GM21360 (cell line): Measurements from ENCODE around the gene GRIK4.

Experiments
- ATAC-seq: cut with Tn5 transposase; IDR thresholded peaks from one replicate; pipeline ENCODE4 v1.9.1; 2021; ENCODE audit warnings: mild to moderate bottlenecking, moderate library complexity; ENCODE audit not compliant: unreplicated experiment

Gene GRIK4

GRCh38 chr11:120823159-120823558 is 311.6 kb downstream of the GRIK4 start:
- no peak for ATAC-seq

- no peak for ATAC-seq
Measured at GRCh38 chr11:120824242-120824641, 312.7 kb downstream of the GRIK4 start.

GRCh38 chr11:120827198-120827597 is 315.6 kb downstream of the GRIK4 start:
- no peak for ATAC-seq

GRCh38 chr11:120827820-120828219 is 316.3 kb downstream of the GRIK4 start:
- ATAC-seq, result no peak

DNA sequence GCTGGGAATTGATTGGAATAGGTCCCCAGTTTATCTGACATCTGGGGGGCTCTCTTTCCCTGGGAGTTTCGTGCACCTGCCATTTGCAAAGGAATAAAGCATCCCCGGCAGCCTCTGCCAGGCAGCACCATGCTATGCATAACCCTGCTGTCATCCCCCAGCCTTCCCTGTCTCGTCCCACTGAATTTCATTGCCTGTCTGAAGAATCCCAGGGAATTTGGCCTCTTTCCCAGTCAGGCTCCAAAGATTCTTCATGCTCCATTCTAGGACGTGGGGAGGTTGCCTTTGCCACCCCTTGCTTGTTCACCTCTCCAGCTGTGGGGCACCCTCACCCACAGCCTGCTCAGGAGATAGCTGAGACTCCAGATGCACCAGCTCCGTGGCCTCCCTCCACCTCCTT is 317.3 kb downstream of the GRIK4 start:
- no peak for ATAC-seq

GRCh38 chr11:120830085-120830620 is 318.6 kb downstream of the GRIK4 start:
- no peak for ATAC-seq

DNA sequence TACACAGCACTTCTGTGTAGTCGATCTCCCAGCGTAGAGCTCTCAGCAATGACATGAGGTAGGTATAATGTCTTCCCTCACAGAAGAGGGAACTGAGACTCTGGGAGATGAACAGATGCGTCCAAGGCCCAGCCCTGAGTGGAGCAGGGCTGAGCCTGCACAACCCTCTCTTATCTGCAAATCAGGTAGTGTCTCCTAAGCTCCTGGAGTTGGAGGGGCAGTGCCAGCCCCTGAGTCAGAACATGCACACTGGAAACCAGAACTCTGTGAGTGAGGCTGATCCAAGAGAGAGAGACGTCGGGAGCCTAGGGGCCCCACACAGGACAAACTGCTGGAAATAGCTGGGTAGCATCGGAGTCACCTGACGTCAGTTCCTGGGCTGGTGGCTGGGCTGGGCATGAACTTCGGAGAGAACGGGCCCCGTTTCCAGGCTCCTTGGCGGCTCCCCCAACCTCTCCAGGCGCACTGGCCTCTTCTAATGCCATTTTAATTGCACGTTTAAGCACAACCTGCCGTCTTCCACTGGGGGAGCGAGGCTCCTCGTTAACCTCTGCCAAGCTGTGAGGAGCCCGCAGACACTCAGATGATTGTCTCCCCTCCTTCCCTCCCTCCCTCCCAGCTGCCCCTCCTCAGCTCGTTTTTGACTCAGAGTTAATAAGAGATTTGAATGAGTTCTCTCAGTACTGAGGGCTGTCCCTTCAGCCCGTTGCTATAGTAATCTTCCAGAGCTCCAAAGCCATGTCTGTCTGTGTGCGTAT is 321.1 kb downstream of the GRIK4 start:
- no peak for ATAC-seq

GRCh38 chr11:120834686-120835210 is 323.2 kb downstream of the GRIK4 start:
- no peak for ATAC-seq

GRCh38 chr11:120835601-120836228 is 324.2 kb downstream of the GRIK4 start:
- peak; percentile 93 for ATAC-seq

DNA sequence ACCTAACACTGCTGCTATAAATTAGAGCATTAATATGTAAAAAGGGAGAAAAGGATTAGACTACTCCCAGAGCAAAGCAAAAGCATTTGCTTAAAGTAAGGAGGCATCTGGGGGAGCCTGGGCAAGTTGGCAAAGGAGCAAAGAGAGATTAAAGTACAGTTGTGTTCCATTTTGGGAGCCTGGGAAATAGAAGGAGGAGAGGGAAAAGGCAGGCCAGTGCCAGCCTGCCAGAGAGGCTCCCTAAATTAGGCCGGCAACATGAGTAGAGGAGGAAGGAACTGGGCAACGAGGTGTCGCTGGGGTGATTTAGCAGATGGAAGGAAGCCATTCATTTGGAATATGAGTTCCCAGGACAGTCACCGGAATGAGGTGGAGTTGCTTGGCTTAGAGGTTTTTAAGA is 326.1 kb downstream of the GRIK4 start:
- ATAC-seq, result no peak

GRCh38 chr11:120839201-120839600 is 327.7 kb downstream of the GRIK4 start:
- no peak for ATAC-seq

DNA sequence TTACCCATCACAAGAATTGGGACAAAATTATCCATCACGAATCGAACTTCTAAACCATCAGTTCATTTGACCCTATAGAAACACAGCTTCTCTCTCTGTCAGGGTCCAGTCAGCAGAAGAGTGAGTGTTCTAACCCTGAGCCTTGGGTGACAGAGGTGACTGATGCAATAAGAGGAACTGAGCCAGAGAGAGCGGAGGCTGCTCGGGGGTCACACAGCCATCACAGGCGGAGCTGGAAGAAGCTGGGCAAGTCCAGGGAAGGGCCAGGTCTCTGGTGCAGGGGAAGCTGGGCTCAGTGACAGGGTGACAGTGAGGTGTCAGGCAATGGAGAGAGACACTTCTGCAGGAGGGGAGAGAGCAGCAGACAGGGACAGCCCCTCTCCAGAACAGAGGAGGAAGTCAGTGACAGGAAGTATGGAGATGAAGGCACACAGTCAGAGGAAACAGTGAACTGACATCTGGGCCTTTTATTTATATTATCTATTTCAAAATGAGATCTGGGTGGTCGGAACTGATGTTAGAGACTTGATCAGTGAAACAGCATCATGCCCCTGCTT is 328.4 kb downstream of the GRIK4 start:
- ATAC-seq, result no peak

DNA sequence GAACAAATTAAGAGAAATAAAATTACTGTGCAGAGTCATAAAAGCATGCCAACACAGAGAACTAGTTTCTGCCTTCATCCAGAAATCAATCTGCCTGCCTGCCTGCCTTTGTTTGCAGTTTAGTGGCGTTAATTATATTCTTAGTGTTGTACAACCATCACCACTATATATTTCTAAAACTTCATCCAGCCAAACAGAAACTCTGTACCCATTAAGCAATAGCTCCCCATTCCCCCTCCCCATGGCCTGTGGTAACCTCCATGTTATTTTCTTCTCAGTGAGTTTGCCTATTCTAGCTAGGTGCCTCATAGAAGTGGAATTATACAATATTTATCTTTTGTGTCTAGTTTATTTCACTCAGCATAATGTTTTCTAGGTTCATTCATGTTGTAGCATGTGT is 329.1 kb downstream of the GRIK4 start:
- ATAC-seq, result no peak

GRCh38 chr11:120841074-120841473 is 329.5 kb downstream of the GRIK4 start:
- no peak for ATAC-seq

GRCh38 chr11:120842195-120842594 is 330.6 kb downstream of the GRIK4 start:
- no peak for ATAC-seq

- no peak for ATAC-seq
Measured at GRCh38 chr11:120853435-120853834, 341.9 kb downstream of the GRIK4 start.

DNA sequence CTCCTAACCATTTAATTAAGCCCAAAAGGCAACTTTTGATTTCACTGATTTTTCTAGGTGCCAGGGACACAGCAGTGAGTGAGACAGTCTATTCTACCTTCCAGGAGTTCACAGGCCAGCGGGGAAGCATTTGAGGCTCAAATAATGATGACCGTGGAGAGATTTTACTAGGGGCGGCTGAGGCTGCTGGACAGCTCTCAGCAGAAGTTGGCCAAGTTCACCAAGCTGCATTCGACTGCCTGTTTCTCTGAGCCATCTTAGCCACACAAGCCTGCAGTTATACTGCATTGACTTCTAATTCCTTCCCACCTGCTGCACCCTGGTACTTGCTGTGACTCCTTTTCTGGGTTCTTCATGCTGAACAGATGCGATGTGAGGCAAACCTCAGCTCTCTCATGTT is 343.4 kb downstream of the GRIK4 start:
- ATAC-seq, result no peak

GRCh38 chr11:120857508-120857907 is 346.0 kb downstream of the GRIK4 start:
- no peak for ATAC-seq

GRCh38 chr11:120858740-120859139 is 347.2 kb downstream of the GRIK4 start:
- ATAC-seq, result no peak

GRCh38 chr11:120859552-120860295 is 348.2 kb downstream of the GRIK4 start:
- ATAC-seq, result no peak

DNA sequence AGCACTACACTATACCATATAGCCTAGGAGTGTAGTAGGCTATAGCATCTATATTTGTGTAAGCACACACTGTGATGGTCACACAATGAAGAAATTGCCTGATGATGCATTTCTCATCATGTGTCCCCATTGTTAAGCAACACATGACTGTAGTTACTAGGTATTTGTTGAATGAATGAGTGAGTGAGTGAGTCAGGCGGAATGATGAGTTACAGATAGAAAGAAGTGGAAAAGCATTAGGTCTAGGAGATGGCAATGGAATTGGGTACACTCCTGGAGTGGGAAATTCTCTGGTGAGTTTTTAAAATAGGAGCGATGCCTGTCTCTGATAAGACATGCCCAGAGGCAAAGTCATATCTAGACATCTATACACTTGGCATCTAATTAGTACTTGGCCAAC is 351.8 kb downstream of the GRIK4 start:
- no peak for ATAC-seq
